ENCODE results near the gene EIF3K. TPM values are rescaled to one million over a fixed set of nuclear protein-coding genes. Genes with fewer than 3 reads are reported as not detected.

Gene EIF3K
- total RNA-seq, 2 donors from 2014 or later = 303 to 334 TPM

GRCh38 chr19:38675611-38676010 lies 56.6 kb downstream of the EIF3K start:
- no peaks in the 10 kb centered on the region for H3K27me3 Mint-ChIP-seq (ENCODE audit: insufficient read depth)
- no peak overlapping the region for H3K4me3 ChIP-seq (ENCODE audit: low read length)
- peaks cover 49% of the 10 kb centered on the region for H3K4me1 Mint-ChIP-seq
- DNase-seq = no peak
- H3K27me3 ChIP-seq (ENCODE audit: control insufficient read depth, insufficient read depth, low read length, poor library complexity, severe bottlenecking) = no peaks in the 10 kb centered on the region
- H3K27ac ChIP-seq (ENCODE audit: low read depth, low read length) = no peak overlapping the region
- peaks cover 29% of the 10 kb centered on the region for H3K36me3 Mint-ChIP-seq (ENCODE audit: low read depth)
- no peak overlapping the region for H3K9ac ChIP-seq (ENCODE audit: extremely low read depth, low read length, poor library complexity, severe bottlenecking)
- H3K9me3 ChIP-seq (ENCODE audit: control insufficient read depth, low read length) = no peaks in the 10 kb centered on the region
- peaks cover 36% of the 10 kb centered on the region for H3K36me3 ChIP-seq (ENCODE audit: control insufficient read depth, insufficient read depth, low read length)
- 93 to 100% methylated on average over 4 to 5 of the region's 5 CpGs for WGBS, 2 experiments (ENCODE audit: insufficient coverage in 1 of 2, insufficient read length in 1 of 2)
- peak overlapping the region; percentile 54 for H3K27ac Mint-ChIP-seq
- no peak overlapping the region for H3K4me3 Mint-ChIP-seq
- TF ChIP-seq CTCF (conservative IDR thresholded peaks at IDR 0.05) = peak; percentile 38
- peaks cover 8% of the 10 kb centered on the region for H3K4me1 ChIP-seq (ENCODE audit: control insufficient read depth, insufficient read depth, low read length)
- no peaks in the 10 kb centered on the region for H3K9me3 Mint-ChIP-seq

- Mint-ChIP-seq H3K4me1 (peaks cover 46% of the 10 kb centered on the region), H3K27ac (peak overlapping the region; percentile 61)
- H3K4me1 ChIP-seq (ENCODE audit: control insufficient read depth, insufficient read depth, low read length) = peaks cover 5% of the 10 kb centered on the region
Observed at GRCh38 chr19:38676023-38676877, 57.3 kb downstream of the EIF3K start.

More at GRCh38 chr19:38676023-38676877, 57.3 kb downstream of the EIF3K start:
- H3K9me3 ChIP-seq (ENCODE audit: control insufficient read depth, low read length) = no peaks in the 10 kb centered on the region
- peaks cover 32% of the 10 kb centered on the region for H3K36me3 Mint-ChIP-seq (ENCODE audit: low read depth)
- H3K36me3 ChIP-seq (ENCODE audit: control insufficient read depth, insufficient read depth, low read length) = peaks cover 39% of the 10 kb centered on the region
- H3K9ac ChIP-seq (ENCODE audit: extremely low read depth, low read length, poor library complexity, severe bottlenecking) = no peak overlapping the region
- DNase-seq = no peak
- no peak overlapping the region for H3K27ac ChIP-seq (ENCODE audit: low read depth, low read length)
- 93 to 96% methylated on average over 7 to 13 of the region's 13 CpGs for WGBS, 2 experiments (ENCODE audit: insufficient coverage in 1 of 2, insufficient read length in 1 of 2)
- no peaks in the 10 kb centered on the region for H3K27me3 Mint-ChIP-seq (ENCODE audit: insufficient read depth)
- no peaks in the 10 kb centered on the region for H3K27me3 ChIP-seq (ENCODE audit: control insufficient read depth, insufficient read depth, low read length, poor library complexity, severe bottlenecking)
- no peak for TF ChIP-seq CTCF (conservative IDR thresholded peaks at IDR 0.05)
- H3K4me3 Mint-ChIP-seq = no peak overlapping the region
- no peak overlapping the region for H3K4me3 ChIP-seq (ENCODE audit: low read length)
- no peaks in the 10 kb centered on the region for H3K9me3 Mint-ChIP-seq
